Measurements from ENCODE around the gene ASIC1.

The ASIC1 gene

DNA sequence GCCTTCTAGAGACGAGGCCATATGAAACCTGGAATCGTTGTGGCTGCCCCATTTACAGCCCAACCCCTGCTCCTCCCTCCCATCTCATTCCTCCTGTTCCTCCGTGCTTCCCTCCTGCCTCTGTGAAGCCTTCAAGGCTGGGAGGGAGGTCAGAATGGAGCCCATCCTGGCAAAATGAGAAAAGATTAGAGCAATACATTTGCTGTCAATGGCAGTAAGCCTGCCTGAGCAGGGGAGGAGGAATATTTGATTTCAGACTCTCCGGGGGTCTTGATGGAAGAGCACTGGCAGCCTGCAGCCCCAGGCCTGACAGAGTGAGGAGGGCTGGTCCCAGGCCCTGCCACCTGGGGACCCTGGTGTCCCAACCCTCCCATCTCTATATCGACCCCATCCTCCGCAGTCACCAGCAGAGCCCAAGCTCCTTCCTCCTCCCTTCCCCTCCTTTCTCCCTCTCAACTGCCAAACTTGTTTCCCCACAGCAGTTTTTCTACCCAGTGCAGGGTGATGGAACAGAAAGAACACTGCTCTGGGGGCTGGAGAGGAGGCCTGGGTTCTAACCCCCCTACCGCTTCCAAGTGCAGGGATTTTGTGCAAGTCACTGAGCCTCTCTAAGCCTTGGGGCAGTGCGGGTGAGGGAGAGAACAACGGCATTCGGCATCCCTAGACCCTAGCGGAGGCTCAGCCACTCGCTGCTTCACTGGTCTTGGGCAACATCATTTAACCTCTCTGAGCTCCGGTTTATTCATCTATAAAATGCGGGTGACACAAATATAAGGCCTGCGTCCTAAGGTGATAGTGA lies 16.1 kb upstream of the ASIC1 start:
- DNase-seq: no peak

DNA sequence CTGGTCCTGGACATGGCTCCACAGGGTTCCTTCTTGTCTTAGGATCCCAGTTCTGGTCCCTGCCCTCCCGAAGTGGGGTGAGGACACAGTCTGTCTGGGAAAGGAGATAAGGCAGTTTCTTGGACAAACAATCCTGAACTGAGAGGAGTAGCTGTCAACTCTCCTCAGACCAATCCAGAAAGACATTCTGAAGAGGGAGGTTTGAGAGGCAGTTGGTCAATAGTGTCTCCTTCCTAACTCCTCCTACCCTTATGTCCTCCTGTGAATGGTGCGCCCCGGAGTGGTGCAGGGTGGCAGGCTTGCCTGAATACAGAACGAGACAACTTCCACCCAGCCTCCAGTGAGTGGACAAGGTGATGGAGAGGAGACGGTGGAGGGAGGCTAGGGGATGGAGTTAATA lies 15.4 kb upstream of the ASIC1 start:
- no peak for DNase-seq

DNA sequence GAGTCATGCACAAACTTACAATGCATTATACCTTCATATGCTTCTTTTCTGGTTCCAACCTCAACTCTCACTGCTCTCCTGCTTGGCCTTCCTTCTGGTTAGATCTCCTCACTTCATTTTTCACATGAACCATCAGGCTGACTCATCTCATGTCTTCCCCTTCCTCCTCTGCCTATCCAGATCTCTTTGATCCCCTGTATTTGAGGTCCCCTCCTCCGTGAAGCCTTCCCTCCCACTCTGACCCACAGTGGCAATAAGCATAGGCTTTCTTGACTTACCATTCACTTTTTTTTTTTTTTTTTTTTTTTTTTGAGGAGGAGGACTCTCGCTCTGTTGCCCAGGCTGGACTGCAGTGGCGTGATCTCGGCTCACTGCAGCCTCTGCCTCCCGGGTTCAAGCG lies 14.7 kb upstream of the ASIC1 start:
- no peak for DNase-seq

DNA sequence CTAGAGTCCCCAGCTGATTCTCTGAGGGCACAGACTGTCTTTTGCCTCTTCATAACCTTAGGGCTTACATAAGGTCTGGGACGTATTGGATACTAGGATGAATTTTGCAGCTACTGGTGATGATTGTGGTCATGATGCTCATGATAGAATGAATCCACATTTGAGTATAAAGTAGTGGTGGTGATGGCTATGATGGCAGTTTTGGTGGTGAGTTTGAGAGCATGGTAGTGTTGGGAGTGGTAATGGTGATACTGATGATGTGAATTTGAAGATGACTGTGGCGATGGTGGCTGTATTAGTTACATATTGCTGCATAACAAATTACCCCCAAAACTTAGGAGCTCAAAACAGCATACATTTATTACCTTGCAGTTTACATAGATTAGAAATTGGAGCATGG lies 14.1 kb upstream of the ASIC1 start:
- DNase-seq: no peak

DNA sequence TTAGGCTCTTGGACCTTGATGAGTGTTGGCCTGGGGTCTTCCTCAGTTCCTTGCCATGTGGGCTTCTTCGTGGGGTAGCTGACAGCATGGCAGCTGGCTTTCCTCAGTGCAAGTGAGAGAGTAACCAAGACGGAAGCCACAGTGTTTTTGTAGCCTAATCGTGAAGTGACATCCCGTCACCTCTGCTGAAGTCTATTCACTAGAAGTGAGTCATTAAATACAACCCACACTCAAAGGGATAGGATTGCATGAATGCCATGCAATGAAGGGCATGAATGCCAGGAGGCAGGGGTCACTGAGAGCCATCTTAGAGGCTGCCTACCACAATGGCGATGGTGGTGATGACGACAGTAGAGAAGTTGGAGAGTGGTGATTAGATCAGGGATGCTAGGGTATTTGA lies 13.5 kb upstream of the ASIC1 start:
- no peak for DNase-seq

DNA sequence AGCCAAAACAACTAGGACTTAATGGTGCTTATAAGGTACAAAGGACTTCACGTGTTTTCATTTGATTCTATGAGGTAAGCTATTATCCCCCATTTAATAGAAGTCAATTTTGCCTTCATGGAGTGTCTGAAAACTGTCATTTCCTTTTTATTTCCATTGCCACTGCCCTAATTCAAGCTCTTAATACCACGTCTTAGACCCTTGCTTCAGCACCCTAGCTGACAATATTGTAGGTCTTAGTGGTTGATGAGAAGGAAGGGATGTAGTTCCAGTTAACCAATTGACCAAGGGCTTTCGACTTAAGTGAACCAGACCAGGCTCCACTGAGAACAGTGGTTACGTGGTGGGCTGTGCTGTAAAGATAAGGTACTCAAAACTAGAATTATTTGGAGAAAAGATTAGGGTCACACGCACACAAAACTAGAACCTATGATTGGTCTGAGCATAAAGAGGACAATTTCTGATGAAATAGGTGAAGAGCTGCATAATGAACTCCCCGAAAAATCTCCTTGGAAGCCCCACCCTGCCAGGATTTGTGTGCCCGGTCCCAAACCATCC lies 9.6 kb upstream of the ASIC1 start:
- no peak for DNase-seq

DNA sequence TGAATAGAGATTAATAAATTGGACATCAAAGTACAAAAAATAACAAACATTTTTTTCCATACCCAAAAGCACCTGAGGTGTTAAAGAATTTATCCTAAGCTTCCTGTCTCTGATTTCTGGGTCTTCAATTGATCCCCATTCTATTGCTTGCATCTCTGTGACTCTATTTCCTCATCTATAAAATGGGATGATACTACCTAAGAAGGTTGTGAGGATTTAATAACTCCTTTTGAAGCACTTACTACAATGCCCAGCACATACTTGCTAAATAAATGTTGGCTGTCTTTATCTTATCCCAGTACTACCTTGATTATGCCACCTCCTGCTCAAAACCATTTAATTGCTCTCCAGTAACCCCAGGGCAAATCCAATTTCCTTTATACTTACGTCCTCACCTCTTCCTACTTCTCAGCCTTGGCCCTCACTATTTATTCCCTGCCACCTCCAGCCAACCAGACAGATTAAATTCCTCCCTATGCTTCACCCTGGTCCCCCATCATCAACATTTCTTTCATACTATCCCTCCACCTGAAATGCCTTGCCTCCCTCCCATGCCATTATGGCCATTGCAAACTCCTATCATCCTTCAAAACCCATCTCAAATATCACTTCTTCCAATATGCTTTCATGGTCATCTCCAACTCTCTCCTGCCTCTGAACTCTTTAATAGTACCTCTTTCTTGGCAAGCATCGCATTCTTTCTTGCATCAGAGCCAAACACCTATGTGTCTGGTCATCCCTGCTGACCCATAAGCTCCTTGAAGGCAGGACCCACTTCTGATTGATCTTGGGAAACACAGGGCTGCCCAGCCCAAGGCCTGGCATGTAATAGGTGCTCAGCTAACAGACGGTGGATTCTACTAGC lies 7.9 kb upstream of the ASIC1 start:
- DNase-seq: no peak

DNA sequence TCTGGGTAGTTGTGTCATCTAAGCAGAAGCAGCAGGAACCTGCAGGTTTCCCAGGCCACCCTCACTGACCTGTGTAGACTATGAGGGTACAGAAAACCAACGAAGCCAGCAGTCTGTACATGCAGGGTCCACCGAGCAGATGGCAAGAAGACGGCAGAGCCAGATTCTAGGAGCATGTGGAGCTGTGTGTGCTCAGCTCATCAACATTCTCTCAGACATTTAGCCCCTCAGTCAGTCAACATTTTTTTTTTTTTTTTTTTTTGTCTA lies 7.3 kb upstream of the ASIC1 start:
- no peak for DNase-seq

DNA sequence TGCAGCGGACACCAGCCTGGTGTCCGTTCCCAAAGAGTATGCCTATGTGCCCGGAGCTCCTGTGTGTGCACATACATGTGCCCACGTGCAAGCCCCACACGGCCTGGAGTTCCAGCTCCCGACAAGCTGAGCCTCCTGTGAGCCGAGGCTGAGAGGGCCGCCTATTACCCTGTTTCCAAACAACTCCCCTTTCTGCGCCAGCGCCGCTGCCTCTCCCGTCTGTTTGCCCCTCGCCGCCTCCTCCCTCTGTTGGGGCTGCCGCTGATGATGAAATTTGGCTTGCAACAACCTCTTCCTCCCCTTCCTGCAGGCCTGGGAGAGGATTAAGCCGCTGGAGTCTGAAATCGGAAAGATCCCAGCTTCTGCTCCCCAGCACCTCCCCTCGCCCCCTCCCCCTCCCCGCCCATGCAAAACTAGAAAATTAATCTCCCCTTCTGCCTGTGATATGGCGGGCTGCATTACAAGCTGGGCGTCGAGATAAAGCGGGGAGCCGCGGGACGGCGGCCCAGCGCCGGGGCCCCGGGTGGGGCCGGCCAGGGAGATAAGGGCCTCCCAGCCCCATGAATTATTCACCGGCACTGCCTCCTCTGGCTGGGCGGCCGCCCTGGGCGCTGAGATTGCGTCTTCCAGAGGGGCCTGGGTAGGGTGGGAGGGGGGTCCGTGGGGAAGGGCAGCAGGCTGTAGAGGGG lies 6.8 kb upstream of the ASIC1 start:
- DNase-seq: peak; percentile 68

DNA sequence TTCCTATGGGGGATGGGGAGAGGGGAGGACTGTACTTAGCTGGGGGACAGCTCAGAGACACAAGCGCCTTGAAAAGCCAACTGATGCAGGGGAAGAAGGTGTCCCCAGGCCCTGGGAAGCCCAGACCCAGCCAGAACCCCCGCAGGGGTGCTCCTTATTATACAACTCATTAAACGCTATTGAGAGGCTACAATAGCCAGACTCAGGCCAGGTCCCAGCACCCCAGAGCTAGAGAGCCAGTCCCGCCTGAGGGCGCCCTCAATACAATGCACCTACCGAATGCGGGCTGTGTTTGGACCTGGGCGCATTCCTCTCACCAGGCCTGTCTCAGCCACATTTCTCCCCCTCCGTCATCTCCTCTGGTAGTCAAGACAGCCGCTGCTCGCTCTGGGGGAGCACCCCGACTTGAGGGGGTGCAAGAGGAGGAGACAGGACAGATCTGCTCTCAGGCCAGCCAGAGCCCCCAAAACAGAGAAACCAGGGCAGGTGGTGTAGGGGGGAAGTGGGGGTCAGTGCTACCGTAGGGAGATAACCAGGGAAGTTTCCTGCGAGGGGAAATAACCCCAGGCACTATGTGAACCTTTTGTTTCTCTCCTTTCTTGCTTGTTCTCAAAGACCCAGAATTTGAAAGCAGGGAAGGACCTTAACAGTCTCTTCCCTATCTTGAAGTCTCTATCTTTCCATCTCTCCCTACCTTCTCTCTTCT lies 6.1 kb upstream of the ASIC1 start:
- DNase-seq: no peak

DNA sequence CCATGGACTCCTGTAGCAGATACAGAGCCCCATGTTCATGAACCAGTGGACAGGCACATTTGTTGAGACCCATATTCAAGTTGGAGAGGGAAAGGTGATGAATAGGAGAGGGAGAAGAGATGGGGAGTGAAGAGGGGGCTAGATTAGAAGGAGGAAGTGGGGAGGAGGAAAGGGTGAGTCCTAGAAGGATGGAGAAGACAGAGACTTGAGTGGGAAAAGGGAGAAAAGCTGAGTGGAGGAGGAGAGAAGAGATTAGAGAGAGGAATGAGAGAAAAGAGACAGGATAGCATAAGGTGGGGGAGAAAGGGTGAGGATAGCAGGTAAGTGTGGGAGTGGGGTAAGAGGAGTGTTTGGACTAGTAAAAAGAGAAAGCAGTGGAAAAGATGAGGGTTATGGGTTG lies 4.9 kb upstream of the ASIC1 start:
- no peak for DNase-seq

DNA sequence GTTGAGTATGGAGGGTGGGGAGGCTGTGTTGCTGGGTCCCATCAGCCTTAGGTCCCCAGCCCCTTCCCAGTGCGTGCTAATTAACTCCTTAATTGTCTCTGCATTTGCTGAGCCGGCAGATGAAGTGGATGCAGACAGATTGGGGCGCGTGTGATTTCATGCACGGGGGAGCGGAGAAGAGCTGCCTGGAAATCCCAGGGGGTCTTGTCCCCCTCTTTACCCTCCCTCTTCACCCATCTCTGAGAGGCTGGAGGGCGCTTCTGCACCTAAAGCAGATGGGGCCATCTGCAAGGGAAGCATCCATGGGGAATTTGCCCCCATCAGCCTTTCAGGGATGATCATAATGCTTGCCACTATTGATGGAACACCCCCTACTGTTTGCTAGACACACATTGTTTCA lies 4.4 kb upstream of the ASIC1 start:
- no peak for DNase-seq

DNA sequence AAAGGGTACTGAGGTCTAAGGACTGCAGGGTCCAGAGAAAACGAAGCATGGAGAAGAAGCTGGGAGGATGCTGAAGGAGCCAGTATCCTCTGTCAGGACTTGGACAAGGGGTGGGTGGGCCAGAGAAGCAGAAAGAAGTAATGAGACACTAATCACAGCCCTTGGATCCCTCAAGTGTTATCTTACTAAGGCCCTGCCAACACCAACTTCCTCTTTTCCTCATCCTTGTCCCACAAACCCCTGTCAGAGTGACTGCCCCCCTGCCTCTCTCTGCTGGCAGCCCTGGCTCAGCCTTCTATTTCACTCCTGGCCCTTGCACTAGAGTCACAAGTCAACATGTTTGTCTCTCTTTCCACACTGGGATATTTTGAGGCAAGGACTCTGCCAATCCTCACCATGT lies 3.8 kb upstream of the ASIC1 start:
- DNase-seq: no peak

DNA sequence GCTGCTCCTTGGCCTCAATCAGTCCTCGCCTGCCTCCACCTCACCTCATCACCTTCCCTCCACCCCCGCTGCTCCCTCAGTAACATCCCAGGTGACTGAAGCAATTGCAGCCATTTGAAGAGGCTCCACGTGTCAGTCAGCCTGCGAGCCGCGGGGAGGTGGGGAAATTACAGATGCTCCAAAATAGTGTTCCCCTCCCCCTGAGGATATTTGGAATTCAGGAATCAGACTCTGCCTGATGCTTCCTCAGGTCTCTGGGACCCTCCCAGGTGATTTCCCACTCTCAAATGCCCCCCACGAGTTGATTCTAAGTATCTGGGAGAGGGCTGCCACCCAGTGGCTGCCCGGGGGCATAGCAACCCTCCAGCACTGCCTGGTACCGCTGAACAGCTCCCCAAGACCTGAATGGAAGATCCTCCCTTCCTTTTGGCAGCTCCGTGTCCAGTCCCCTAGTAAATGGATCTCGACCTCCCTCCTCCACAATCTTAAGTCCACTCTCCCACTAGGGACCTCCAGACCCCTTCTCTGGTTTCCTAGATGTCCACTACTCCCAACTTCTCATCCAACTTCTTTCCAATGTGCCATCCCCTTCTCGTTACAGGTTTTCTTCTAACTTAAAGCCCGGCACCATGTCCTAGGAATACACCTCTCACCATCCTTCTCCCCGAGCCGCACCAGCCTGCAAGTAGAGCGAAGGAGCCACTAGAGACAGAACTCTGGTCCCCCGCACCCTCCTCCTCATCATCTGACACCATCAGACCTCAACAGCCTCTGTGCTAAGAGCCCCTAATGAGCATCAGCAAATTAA lies 1.4 kb upstream of the ASIC1 start:
- DNase-seq: peak; percentile 29

DNA sequence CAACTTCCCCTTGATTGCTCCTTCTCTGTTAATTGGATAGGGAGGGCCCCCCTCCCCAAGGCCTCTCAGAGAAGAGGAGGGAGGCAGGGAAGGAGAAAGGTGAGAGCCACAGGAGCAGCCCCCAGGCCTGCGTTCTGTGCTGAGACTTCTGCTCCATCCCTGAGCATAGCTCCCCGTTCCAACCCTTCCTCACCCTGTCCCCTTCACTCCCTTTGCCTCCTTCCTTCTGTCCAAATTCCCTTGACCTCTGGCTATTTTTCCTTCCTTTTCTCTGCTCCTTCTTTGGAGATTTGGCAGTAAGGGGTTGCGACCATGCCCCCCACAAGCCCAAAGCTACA lies 788 bp upstream of the ASIC1 start:
- no peak for DNase-seq

DNA sequence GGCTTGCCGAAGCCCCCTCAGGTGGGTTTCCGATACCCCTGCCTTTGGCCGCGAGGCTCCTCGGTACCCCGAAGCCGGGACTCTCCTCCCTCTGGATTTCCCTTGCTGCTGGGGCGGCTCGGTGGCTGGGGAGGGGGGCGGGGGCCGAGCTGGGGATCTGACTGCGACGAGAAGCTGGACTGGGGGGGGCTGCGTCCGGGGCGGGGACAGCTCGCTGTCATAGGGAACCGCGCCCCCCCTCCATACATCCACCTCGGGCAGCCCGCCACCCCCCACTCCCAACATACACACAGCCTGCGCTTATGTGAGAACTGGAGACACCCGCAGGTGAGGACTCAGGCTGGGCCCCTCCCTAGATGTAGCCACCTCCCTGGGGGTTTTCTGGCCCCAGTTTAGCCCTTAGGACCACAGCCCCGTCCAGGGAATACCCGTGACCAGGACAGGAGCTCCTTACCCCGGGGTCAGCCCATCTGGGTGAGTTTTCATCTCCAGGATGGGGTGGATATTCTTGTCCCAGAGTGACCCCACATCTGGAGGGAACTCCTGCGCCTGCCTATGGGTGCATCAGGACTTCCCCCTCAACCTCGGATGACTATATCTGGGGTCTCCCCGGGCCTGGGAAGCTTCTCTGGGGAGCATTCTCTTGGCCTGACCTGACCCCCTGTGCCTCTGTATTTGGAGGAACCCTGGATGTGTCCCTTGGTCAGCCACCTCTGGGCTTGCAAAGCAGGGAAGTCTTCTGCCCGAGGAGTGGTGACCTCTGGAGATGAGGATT lies 687 bp downstream of the ASIC1 start:
- DNase-seq: no peak

DNA sequence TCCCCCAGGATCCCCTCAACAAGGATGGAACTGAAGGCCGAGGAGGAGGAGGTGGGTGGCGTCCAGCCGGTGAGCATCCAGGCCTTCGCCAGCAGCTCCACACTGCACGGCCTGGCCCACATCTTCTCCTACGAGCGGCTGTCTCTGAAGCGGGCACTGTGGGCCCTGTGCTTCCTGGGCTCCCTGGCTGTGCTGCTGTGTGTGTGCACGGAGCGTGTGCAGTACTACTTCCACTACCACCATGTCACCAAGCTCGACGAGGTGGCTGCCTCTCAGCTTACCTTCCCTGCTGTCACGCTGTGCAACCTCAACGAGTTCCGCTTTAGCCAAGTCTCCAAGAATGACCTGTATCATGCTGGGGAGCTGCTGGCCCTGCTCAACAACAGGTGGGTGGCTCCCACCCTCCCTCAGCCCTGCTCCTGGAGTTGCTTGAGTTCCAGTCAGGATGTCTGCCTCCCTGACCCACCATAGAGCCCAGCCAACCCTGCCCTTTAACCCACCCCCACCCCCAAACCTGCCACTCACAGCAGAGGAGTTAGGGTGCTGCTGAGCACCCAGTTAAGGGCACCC lies 1.4 kb downstream of the ASIC1 start:
- no peak for DNase-seq

DNA sequence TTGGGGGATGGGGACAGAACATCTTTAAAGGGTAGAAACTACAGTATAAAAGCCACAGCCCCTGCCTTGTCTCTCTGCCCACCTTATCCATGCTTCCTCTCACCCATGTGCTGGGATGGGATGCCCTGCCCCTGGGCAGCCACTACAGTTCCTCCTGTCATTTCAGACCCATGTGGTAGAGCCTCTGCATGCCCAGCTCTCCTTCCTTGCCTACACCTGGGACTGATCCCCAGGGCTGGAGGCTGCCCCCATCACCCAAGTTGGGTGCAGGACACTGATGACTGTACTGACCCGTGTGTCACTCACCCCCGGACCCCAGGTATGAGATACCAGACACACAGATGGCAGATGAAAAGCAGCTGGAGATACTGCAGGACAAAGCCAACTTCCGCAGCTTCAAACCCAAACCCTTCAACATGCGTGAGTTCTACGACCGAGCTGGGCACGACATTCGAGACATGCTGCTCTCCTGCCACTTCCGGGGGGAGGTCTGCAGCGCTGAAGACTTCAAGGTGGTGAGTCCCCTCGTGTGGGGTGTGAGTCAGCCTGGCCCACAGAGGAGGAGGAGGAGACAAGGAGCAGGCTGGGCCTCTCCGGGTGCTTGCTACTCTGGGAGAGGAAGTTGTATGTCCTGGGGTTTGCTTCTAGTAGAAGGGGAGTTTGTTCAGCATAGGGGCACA lies 2.2 kb downstream of the ASIC1 start:
- peak; percentile 37 for DNase-seq

DNA sequence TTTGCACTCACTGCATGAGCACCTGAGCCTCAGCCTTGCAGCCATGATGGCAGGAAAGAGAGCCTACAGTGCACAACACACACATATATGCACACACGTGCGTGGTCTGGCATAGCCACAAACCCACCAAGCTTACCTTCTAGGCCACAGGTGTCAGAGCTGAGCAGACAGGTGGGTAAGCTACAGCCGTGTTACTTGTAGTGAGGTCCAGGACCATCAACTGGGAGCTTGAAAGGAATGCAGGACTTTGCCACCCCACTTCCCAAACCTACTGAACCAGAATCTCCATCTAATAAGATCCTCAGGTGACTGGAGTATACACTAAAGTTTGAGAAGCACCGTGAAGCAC lies 2.7 kb downstream of the ASIC1 start:
- DNase-seq: no peak

DNA sequence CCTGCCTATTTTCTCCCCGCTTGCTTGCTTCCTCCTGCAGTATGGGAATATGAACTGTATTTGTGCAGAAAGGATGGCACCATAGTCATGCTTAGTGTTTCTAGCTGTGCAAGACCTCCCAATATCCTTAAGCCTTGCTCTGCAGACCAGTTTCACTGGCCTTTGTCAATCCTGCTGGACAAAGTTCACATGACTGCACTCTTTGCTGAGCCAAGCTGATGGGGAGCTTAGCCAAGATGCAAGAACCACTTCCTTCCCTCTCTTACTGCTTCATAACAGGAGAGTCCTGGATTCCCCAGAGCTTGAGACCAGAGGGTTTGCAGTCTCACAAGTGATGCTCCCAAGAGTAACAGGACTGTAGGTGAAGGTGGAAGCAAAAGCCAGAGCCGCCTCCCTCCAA lies 3.8 kb downstream of the ASIC1 start:
- no peak for DNase-seq

Measured in fibroblast of skin of right quadriceps (primary cell).